Body of pancreas (tissue), 4 donors: ENCODE measurements around the gene ADK.

Source experiments
- POLR2A ChIP-seq, 3 donors: fragments of 450-650 bp; IDR thresholded peaks; one replicate each; pipeline ENCODE4 v1.6.1; 2016; ENCODE audit warnings: antibody characterized with exemption in 3 of 3, mild to moderate bottlenecking in 2 of 3
- TF ChIP-seq, protein P1 (sequence below), 7 experiments: fragments of 450-650 bp in 4 of 7; fragments of 200-600 bp in 3 of 7; sonication (generic) in 3 of 7; IDR thresholded peaks; one replicate each; pipeline ENCODE4 v1.5.1; 2016 to 2019; ENCODE audit warnings: antibody characterized with exemption in 7 of 7

DNA sequence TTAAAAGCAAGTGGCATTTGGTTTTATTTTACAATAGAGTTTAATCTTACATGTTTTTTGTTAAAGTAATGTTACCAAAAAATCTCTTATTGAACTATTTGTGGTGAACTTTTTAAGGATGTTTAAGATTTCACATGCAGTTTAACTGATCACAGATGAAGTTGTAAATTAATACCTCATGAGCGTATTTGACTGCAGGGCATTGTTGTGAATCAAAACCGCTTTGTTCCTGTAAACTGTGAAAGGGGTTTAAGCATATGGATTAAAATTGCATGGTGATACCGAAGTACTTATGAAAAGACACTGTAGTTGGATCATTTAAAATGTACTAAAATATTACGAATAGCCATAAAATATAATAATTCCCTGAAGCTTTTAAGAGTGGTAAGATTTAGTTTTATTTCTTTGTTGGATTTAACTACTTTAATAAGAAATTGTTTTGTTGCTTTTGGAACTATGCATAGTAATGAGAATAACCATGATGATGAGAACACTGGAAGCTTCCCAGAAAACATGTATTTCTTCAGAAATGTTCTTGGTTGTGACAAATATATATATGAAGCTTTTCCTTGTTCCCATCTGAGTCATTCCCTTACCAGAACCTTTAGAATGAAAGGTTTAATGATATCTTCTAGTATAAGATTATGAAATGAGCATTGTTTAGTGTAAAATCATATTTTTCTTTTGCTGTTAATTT, 131.3 kb downstream of the ADK start:
- TF ChIP-seq POLR2A (IDR thresholded peaks at IDR 0.05) = no peak
- TF ChIP-seq, protein P1, sequence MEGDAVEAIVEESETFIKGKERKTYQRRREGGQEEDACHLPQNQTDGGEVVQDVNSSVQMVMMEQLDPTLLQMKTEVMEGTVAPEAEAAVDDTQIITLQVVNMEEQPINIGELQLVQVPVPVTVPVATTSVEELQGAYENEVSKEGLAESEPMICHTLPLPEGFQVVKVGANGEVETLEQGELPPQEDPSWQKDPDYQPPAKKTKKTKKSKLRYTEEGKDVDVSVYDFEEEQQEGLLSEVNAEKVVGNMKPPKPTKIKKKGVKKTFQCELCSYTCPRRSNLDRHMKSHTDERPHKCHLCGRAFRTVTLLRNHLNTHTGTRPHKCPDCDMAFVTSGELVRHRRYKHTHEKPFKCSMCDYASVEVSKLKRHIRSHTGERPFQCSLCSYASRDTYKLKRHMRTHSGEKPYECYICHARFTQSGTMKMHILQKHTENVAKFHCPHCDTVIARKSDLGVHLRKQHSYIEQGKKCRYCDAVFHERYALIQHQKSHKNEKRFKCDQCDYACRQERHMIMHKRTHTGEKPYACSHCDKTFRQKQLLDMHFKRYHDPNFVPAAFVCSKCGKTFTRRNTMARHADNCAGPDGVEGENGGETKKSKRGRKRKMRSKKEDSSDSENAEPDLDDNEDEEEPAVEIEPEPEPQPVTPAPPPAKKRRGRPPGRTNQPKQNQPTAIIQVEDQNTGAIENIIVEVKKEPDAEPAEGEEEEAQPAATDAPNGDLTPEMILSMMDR (IDR thresholded peaks at IDR 0.05) = no peak
